MCF 10A (cell line): ENCODE measurements around the gene MYOC. TPM values are rescaled to one million over a fixed set of nuclear protein-coding genes. Genes with fewer than 3 reads are reported as not detected.
"Not testable (repeated sequence)": the region's sequence is repeated elsewhere in the genome, so short reads cannot be mapped to it uniquely, and the experiment has no call there.

Experiments used
- Bru-seq: library from RNA; stranded (reverse); fragments of 400-500 nt; gene quantifications from one replicate; lab custom pipeline; 2021; lab: Mats Ljungman, UMichigan
- BruChase-seq, 2 experiments: library from RNA; stranded (reverse); fragments of 400-500 nt; gene quantifications; one replicate each; lab custom pipeline; 2021; lab: Mats Ljungman, UMichigan
- BruUV-seq: library from RNA; stranded (reverse); fragments of 400-500 nt; replicated peaks from 2 replicates; lab custom pipeline; 2021; lab: Mats Ljungman, UMichigan
- CTCF ChIA-PET: fragments of 300-600 bp; sonication (Branson Sonifier 250); formaldehyde crosslinking; extraction: SDS; loops from one replicate; lab custom pipeline; 2021; ENCODE audit warnings: antibody characterized with exemption, inconsistent platforms; lab: Yijun Ruan, JAX
- POLR2A ChIA-PET: fragments of 300-600, 350-650 bp; sonication (Branson Sonifier 250); formaldehyde crosslinking; extraction: SDS; loops from one replicate; lab custom pipeline; 2020; ENCODE audit warnings: antibody characterized with exemption, inconsistent platforms; lab: Yijun Ruan, JAX
- DNase-seq: peaks from one replicate; pipeline ENCODE4 v3.0.0-alpha.2; 2018; ENCODE audit not compliant: unreplicated experiment
- H3K27ac Mint-ChIP-seq: one replicate; pipeline ENCODE4 v1.8.0; 2022; ENCODE audit warnings: mild to moderate bottlenecking, low read depth, mixed read lengths; ENCODE audit not compliant: unreplicated experiment
- H3K27me3 Mint-ChIP-seq: one replicate; pipeline ENCODE4 v1.8.0; 2022; ENCODE audit warnings: mixed read lengths; ENCODE audit not compliant: insufficient read depth, unreplicated experiment
- H3K36me3 Mint-ChIP-seq: one replicate; pipeline ENCODE4 v1.8.0; 2022; ENCODE audit warnings: mild to moderate bottlenecking, moderate library complexity, mixed read lengths; ENCODE audit not compliant: insufficient read depth, unreplicated experiment
- H3K4me1 Mint-ChIP-seq: one replicate; pipeline ENCODE4 v1.8.0; 2022; ENCODE audit warnings: mixed read lengths; ENCODE audit not compliant: insufficient read depth, unreplicated experiment
- H3K4me3 Mint-ChIP-seq: one replicate; pipeline ENCODE4 v1.8.0; 2022; ENCODE audit warnings: mild to moderate bottlenecking, moderate library complexity, mixed read lengths; ENCODE audit not compliant: unreplicated experiment
- H3K9me3 Mint-ChIP-seq: one replicate; pipeline ENCODE4 v1.8.0; 2022; ENCODE audit warnings: mixed read lengths; ENCODE audit not compliant: unreplicated experiment
- CTCF ChIP-seq: fragments of 200-600 bp; IDR thresholded peaks from one replicate; pipeline ENCODE4 v1.8.0; 2022; ENCODE audit warnings: antibody characterized with exemption, mild to moderate bottlenecking; ENCODE audit not compliant: unreplicated experiment
- intact Hi-C: fragments of 100-400 bp; cut with micrococcal nuclease; formaldehyde crosslinking; loops from 2 replicates; pipeline ENCODE4 v1.14.1; 2022
- long read RNA-seq: library from polyadenylated mRNA; stranded (forward); transcript quantifications from one replicate; pipeline ENCODE4 v2.0.0, GENCODE V29; 2022
- total RNA-seq: library from RNA; stranded (reverse); gene quantifications from 2 replicates; pipeline ENCODE4 v1.2.3, GENCODE V29; 2022

MYOC gene
- total RNA-seq (not detected in 2 replicates), Bru-seq, nascent RNA (not detected), BruChase-seq, experiment 1, labeled RNA remaining after a 6-hour chase (percentile 13 among the genes with signal in this experiment), BruChase-seq, experiment 2, labeled RNA remaining after a 2-hour chase (percentile 9 among the genes with signal in this experiment)
- long read RNA-seq = 0 reads

- Mint-ChIP-seq H3K9me3 (no peaks in the 10 kb centered on the region), H3K4me1 (no peaks in the 10 kb centered on the region), H3K36me3 (no peaks in the 10 kb centered on the region), H3K27me3 (peaks cover 21% of the 10 kb centered on the region), H3K4me3 (no peak within 1 kb of the TSS), H3K27ac (no peak within 1 kb of the TSS)
- no peak for DNase-seq
- TF ChIP-seq CTCF = no peak
- POLR2A ChIA-PET = no interaction called here
- no TSS peak for BruUV-seq
- intact Hi-C loops = no loop called here
- CTCF ChIA-PET = interaction anchor here (0.5 to 1.5 kb wide), 5 partner anchors 9 to 333 kb away, joined by 3 to 6 read pairs (median 3); no protein-coding TSS in a partner anchor
Measured at GRCh38 chr1:171652234-171652822, at the start of gene MYOC. Gene MYOC (minus strand): TSS chr1:171652688. CDS start chr1:171652611, 77 bp downstream.

- no peaks in the 10 kb centered on the region for H3K27me3 Mint-ChIP-seq
- no peaks in the 10 kb centered on the region for H3K4me1 Mint-ChIP-seq
- no peak for TF ChIP-seq CTCF
- no peak for DNase-seq
- CTCF ChIA-PET = no interaction called here
- peaks cover 15% of the 10 kb centered on the region for H3K36me3 Mint-ChIP-seq
- H3K9me3 Mint-ChIP-seq = peaks cover 23% of the 10 kb centered on the region
- peak overlapping the region; percentile 21 for H3K27ac Mint-ChIP-seq
- intact Hi-C loops = no loop called here
- no TSS peak for BruUV-seq
- no peak overlapping the region for H3K4me3 Mint-ChIP-seq
- POLR2A ChIA-PET = no interaction called here
Measured at GRCh38 chr1:171699531-171699930, 47.0 kb upstream of the MYOC start.

- DNase-seq, H3K4me3 Mint-ChIP-seq, H3K36me3 Mint-ChIP-seq, BruUV-seq, H3K27me3 Mint-ChIP-seq, CTCF ChIA-PET, H3K4me1 Mint-ChIP-seq, POLR2A ChIA-PET, H3K27ac Mint-ChIP-seq, intact Hi-C loops: not testable (repeated sequence)
- peaks cover 23% of the 10 kb centered on the region for H3K9me3 Mint-ChIP-seq
Measured at GRCh38 chr1:171695772-171696171, 43.3 kb upstream of the MYOC start.

GRCh38 chr1:171693541-171693940, 41.1 kb upstream of the MYOC start:
- H3K27me3 Mint-ChIP-seq, H3K4me1 Mint-ChIP-seq, H3K4me3 Mint-ChIP-seq, BruUV-seq, DNase-seq, POLR2A ChIA-PET, intact Hi-C loops, CTCF ChIA-PET, H3K27ac Mint-ChIP-seq, H3K36me3 Mint-ChIP-seq: not testable (repeated sequence)
- H3K9me3 Mint-ChIP-seq = peaks cover 27% of the 10 kb centered on the region

GRCh38 chr1:171683870-171684269, 31.4 kb upstream of the MYOC start:
- POLR2A ChIA-PET = no interaction called here
- H3K4me1 Mint-ChIP-seq = no peaks in the 10 kb centered on the region
- H3K36me3 Mint-ChIP-seq = no peaks in the 10 kb centered on the region

More at GRCh38 chr1:171683870-171684269, 31.4 kb upstream of the MYOC start:
- CTCF ChIA-PET = interaction anchor here (1.1 to 1.3 kb wide), 2 partner anchors 15 to 29 kb away, joined by 3 read pairs; no protein-coding TSS in a partner anchor
- TF ChIP-seq CTCF = no peak
- Mint-ChIP-seq H3K27me3 (no peaks in the 10 kb centered on the region), H3K4me3 (no peak overlapping the region), H3K27ac (no peak overlapping the region), H3K9me3 (peaks cover 10% of the 10 kb centered on the region)
- BruUV-seq = no TSS peak
- intact Hi-C loops = no loop called here
- DNase-seq = no peak
